Panc1 (cell line): ENCODE data around the gene SRRM3. TPM values are rescaled to one million over a fixed set of nuclear protein-coding genes. Genes with fewer than 3 reads are reported as not detected.
A peak's percentile ranks its signal among the peaks of the same experiment; 100 is the strongest.
"Not testable (repeated sequence)": the region's sequence is repeated elsewhere in the genome, so short reads cannot be mapped to it uniquely, and the experiment has no call there.

Experiments
- ATAC-seq: fragments of 200-7000 bp; cut with Tn5 transposase; 2 replicates; pipeline ENCODE4 v1.9.1; 2020; ENCODE audit warnings: mild to moderate bottlenecking, moderate library complexity
- BruUV-seq: library from RNA; stranded (reverse); fragments of 400-500 nt; replicated peaks from 2 replicates; lab custom pipeline; 2021; lab: Mats Ljungman, UMichigan
- CTCF ChIA-PET: fragments of 300-600 bp; sonication (Branson Sonifier 250); formaldehyde crosslinking; loops from one replicate; lab custom pipeline; 2022; ENCODE audit warnings: antibody characterized with exemption; lab: Charles Lee
- POLR2A ChIA-PET: fragments of 300-600 bp; sonication (Branson Sonifier 250); formaldehyde crosslinking; loops from one replicate; lab custom pipeline; 2022; ENCODE audit warnings: antibody characterized with exemption; lab: Charles Lee
- DNase-seq: peaks from one replicate; pipeline ENCODE4 v3.0.0-alpha.2; 2010; ENCODE audit warnings: low read depth, low spot score
- H3K27ac ChIP-seq: 2 replicates; pipeline ENCODE4 v1.5.1; 2011; ENCODE audit warnings: mild to moderate bottlenecking, low read length, inconsistent platforms
- H3K27me3 ChIP-seq: fragments of 200-500 bp; sonication (Bioruptor generic); 2 replicates; pipeline ENCODE4 v1.6.0; 2014; ENCODE audit warnings: low read length, inconsistent platforms; ENCODE audit not compliant: control insufficient read depth, insufficient read depth
- H3K36me3 ChIP-seq: fragments of 200-500 bp; sonication (Bioruptor generic); 2 replicates; pipeline ENCODE4 v1.5.1; 2014; ENCODE audit warnings: inconsistent platforms, mild to moderate bottlenecking, low read length, moderate library complexity; ENCODE audit not compliant: control insufficient read depth, insufficient read depth
- H3K4me1 ChIP-seq: 2 replicates; pipeline ENCODE4 v1.5.1; 2011; ENCODE audit warnings: inconsistent platforms, mild to moderate bottlenecking, low read length, moderate library complexity; ENCODE audit not compliant: control insufficient read depth, insufficient read depth
- H3K4me3 ChIP-seq, 2 experiments: 2 replicates each; pipeline ENCODE4 v1.5.1; 2011 to 2012; ENCODE audit warnings: low read depth in 2 of 2, low read length in 2 of 2, mild to moderate bottlenecking in 2 of 2, inconsistent platforms in 1 of 2, moderate library complexity in 1 of 2
- H3K9me3 ChIP-seq: fragments of 200-500 bp; sonication (Bioruptor generic); 2 replicates; pipeline ENCODE4 v1.5.1; 2014; ENCODE audit warnings: low read depth, mild to moderate bottlenecking, inconsistent platforms, low read length, moderate library complexity; ENCODE audit not compliant: control insufficient read depth, insufficient read depth
- CTCF ChIP-seq: fragments of 450-650 bp; IDR thresholded peaks from 2 replicates; pipeline ENCODE4 v1.5.1; 2017; ENCODE audit warnings: mild to moderate bottlenecking
- POLR2AphosphoS5 ChIP-seq: IDR thresholded peaks from 2 replicates; pipeline ENCODE4 v1.6.1; 2012; ENCODE audit warnings: mild to moderate bottlenecking, low read depth, low read length, moderate library complexity
- REST ChIP-seq, 2 experiments: IDR thresholded peaks; 2 replicates each; pipeline ENCODE4 v1.6.1; 2011 to 2012; ENCODE audit warnings: low read depth in 2 of 2, control low read depth in 1 of 2, low read length in 1 of 2, mild to moderate bottlenecking in 1 of 2, moderate library complexity in 1 of 2; ENCODE audit not compliant: insufficient read depth in 1 of 2
- SIN3A ChIP-seq: IDR thresholded peaks from 2 replicates; pipeline ENCODE4 v1.6.1; 2012; ENCODE audit warnings: low read depth, mild to moderate bottlenecking, low read length, moderate library complexity, borderline replicate concordance; ENCODE audit not compliant: insufficient read depth
- TCF7L2 ChIP-seq: IDR thresholded peaks from 2 replicates; pipeline ENCODE4 v1.6.1; 2011; ENCODE audit warnings: mild to moderate bottlenecking, low read depth, low read length, inconsistent platforms
- in situ Hi-C: cut with HindIII; loops from 2 replicates; pipeline ENCODE4 v1.10.0; 2016; ENCODE audit warnings: low sequenced_read_pairs, low pct_unique_long_range_greater_than_20kb
- intact Hi-C: fragments of 100-400 bp; cut with micrococcal nuclease; formaldehyde crosslinking; loops from one replicate; pipeline ENCODE4 v1.10.0; 2022; ENCODE audit not compliant: unreplicated experiment
- total RNA-seq: library from RNA; stranded (reverse); gene quantifications from one replicate; pipeline ENCODE4 v1.2.1, GENCODE V29; 2021; ENCODE audit not compliant: unreplicated experiment

SRRM3 gene
- total RNA-seq, 1 experiment from 2014 or later = 8.5 TPM

GRCh38 chr7:76162416-76163170 lies 39.1 kb upstream of the SRRM3 start:
- H3K4me3 ChIP-seq, H3K27me3 ChIP-seq, POLR2A ChIA-PET, ATAC-seq, DNase-seq, H3K4me1 ChIP-seq, intact Hi-C loops, H3K9me3 ChIP-seq, BruUV-seq, in situ Hi-C loops, H3K27ac ChIP-seq, H3K36me3 ChIP-seq, CTCF ChIA-PET: not testable (repeated sequence)

- H3K27ac ChIP-seq, ATAC-seq, intact Hi-C loops, POLR2A ChIA-PET, CTCF ChIA-PET, H3K36me3 ChIP-seq, H3K4me1 ChIP-seq, BruUV-seq, in situ Hi-C loops, H3K4me3 ChIP-seq, H3K9me3 ChIP-seq, DNase-seq, H3K27me3 ChIP-seq: not testable (repeated sequence)
Measured at GRCh38 chr7:76163812-76164211, 37.9 kb upstream of the SRRM3 start.

GRCh38 chr7:76165106-76165972 lies 36.4 kb upstream of the SRRM3 start:
- DNase-seq (no peak), ATAC-seq (no peak)
- in situ Hi-C loops = no loop called here
- TF ChIP-seq POLR2AphosphoS5 (no peak), TCF7L2 (no peak), REST (IDR thresholded peaks at IDR 0.05; ENCODE audit: insufficient read depth in 1 of 2, low read depth in 2 of 2, low read length in 1 of 2) (no peak), SIN3A (no peak), CTCF (no peak)
- H3K9me3 ChIP-seq = no peaks in the 10 kb centered on the region
- ChIA-PET POLR2A (no interaction called here), CTCF (no interaction called here)
- peak overlapping the region; percentile 85; the same call in 1 of the 2 replicates for H3K27ac ChIP-seq
- intact Hi-C loops = no loop called here
- H3K4me1 ChIP-seq = no peaks in the 10 kb centered on the region
- BruUV-seq = no TSS peak
- H3K4me3 ChIP-seq = no peak overlapping the region
- H3K27me3 ChIP-seq = no peaks in the 10 kb centered on the region
- no peaks in the 10 kb centered on the region; the same call in 1 of the 2 replicates for H3K36me3 ChIP-seq
